Measurements from ENCODE around the gene GEMIN2. TPM values are rescaled to one million over a fixed set of nuclear protein-coding genes. Genes with fewer than 3 reads are reported as not detected.
"Not testable (repeated sequence)": the region's sequence is repeated elsewhere in the genome, so short reads cannot be mapped to it uniquely, and the experiment has no call there.

Gene GEMIN2
- total RNA-seq, 1 experiment from 2014 or later, result 31.4 TPM

- POLR2A ChIA-PET, result no interaction called here
- no peak for DNase-seq
- BruUV-seq (replicated peaks), result TSS peak; percentile 2
- Mint-ChIP-seq H3K27ac (ENCODE audit: unreplicated experiment) (no peak overlapping the region), H3K9me3 (ENCODE audit: unreplicated experiment) (no peaks in the 10 kb centered on the region), H3K4me1 (ENCODE audit: low read depth, unreplicated experiment) (peaks cover 7% of the 10 kb centered on the region), H3K4me3 (ENCODE audit: unreplicated experiment) (no peak overlapping the region), H3K36me3 (ENCODE audit: insufficient read depth, unreplicated experiment) (peaks cover 90% of the 10 kb centered on the region), H3K27me3 (ENCODE audit: insufficient read depth, unreplicated experiment) (no peaks in the 10 kb centered on the region)
- no peak for TF ChIP-seq CTCF (IDR thresholded peaks at IDR 0.05; ENCODE audit: insufficient read depth in 1 of 2, low read depth in 1 of 2, low read length in 1 of 2, severe bottlenecking in 1 of 2, unreplicated experiment in 1 of 2)
- H3K4me1 ChIP-seq, result peaks cover under 1% of the 10 kb centered on the region; the same call in 1 of the 2 replicates
- CTCF ChIA-PET, result no interaction called here
- H3K36me3 ChIP-seq (ENCODE audit: control insufficient read depth, insufficient read depth, low read length), result peaks cover 3% of the 10 kb centered on the region
- intact Hi-C loops (cut with micrococcal nuclease; ENCODE audit: unreplicated experiment), result no loop called here
- H3K4me3 ChIP-seq (ENCODE audit: low read depth, low read length), result no peak overlapping the region
- H3K27me3 ChIP-seq (replicated peaks; ENCODE audit: control insufficient read depth, insufficient read depth, low read length), result no peaks in the 10 kb centered on the region
- no peaks in the 10 kb centered on the region for H3K9me3 ChIP-seq
Measured at GRCh38 chr14:39091716-39092115, 22.4 kb upstream of the GEMIN2 start.

GRCh38 chr14:39094515-39094914, 19.6 kb upstream of the GEMIN2 start:
- CTCF ChIA-PET, result no interaction called here
- Mint-ChIP-seq H3K4me1 (ENCODE audit: low read depth, unreplicated experiment) (peaks cover 20% of the 10 kb centered on the region), H3K4me3 (ENCODE audit: unreplicated experiment) (no peak overlapping the region), H3K27me3 (ENCODE audit: insufficient read depth, unreplicated experiment) (no peaks in the 10 kb centered on the region), H3K27ac (ENCODE audit: unreplicated experiment) (no peak overlapping the region), H3K9me3 (ENCODE audit: unreplicated experiment) (no peaks in the 10 kb centered on the region), H3K36me3 (ENCODE audit: insufficient read depth, unreplicated experiment) (peaks cover 80% of the 10 kb centered on the region)
- no peaks in the 10 kb centered on the region for H3K9me3 ChIP-seq
- no peak for DNase-seq
- H3K4me3 ChIP-seq (ENCODE audit: low read depth, low read length), result no peak overlapping the region
- H3K4me1 ChIP-seq, result peaks cover 18% of the 10 kb centered on the region
- H3K36me3 ChIP-seq (ENCODE audit: control insufficient read depth, insufficient read depth, low read length), result peaks cover 3% of the 10 kb centered on the region
- no peaks in the 10 kb centered on the region for H3K27me3 ChIP-seq (replicated peaks; ENCODE audit: control insufficient read depth, insufficient read depth, low read length)
- intact Hi-C loops (cut with micrococcal nuclease; ENCODE audit: unreplicated experiment), result no loop called here
- no TSS peak for BruUV-seq (replicated peaks)
- no peak for TF ChIP-seq CTCF (IDR thresholded peaks at IDR 0.05; ENCODE audit: insufficient read depth in 1 of 2, low read depth in 1 of 2, low read length in 1 of 2, severe bottlenecking in 1 of 2, unreplicated experiment in 1 of 2)
- POLR2A ChIA-PET, result no interaction called here

- Mint-ChIP-seq H3K36me3 (ENCODE audit: insufficient read depth, unreplicated experiment) (peaks cover 62% of the 10 kb centered on the region), H3K4me3 (ENCODE audit: unreplicated experiment) (peak overlapping the region; percentile 6), H3K27me3 (ENCODE audit: insufficient read depth, unreplicated experiment) (no peaks in the 10 kb centered on the region), H3K4me1 (ENCODE audit: low read depth, unreplicated experiment) (peaks cover 26% of the 10 kb centered on the region), H3K9me3 (ENCODE audit: unreplicated experiment) (no peaks in the 10 kb centered on the region), H3K27ac (ENCODE audit: unreplicated experiment) (peak overlapping the region; percentile 1)
- ChIA-PET POLR2A (no interaction called here), CTCF (no interaction called here)
- peak in 1 of 2 experiments; percentile 18 for DNase-seq
- peaks cover 37% of the 10 kb centered on the region for H3K4me1 ChIP-seq
- H3K27me3 ChIP-seq (replicated peaks; ENCODE audit: control insufficient read depth, insufficient read depth, low read length), result no peaks in the 10 kb centered on the region
- no peak for TF ChIP-seq CTCF (IDR thresholded peaks at IDR 0.05; ENCODE audit: insufficient read depth in 1 of 2, low read depth in 1 of 2, low read length in 1 of 2, severe bottlenecking in 1 of 2, unreplicated experiment in 1 of 2)
- no peak overlapping the region for H3K4me3 ChIP-seq (ENCODE audit: low read depth, low read length)
- H3K36me3 ChIP-seq (ENCODE audit: control insufficient read depth, insufficient read depth, low read length), result no peaks in the 10 kb centered on the region; the same call in 1 of the 2 replicates
- no TSS peak for BruUV-seq (replicated peaks)
- intact Hi-C loops (cut with micrococcal nuclease; ENCODE audit: unreplicated experiment), result no loop called here
- no peaks in the 10 kb centered on the region for H3K9me3 ChIP-seq
Measured at GRCh38 chr14:39097159-39097558, 17.0 kb upstream of the GEMIN2 start.

GRCh38 chr14:39099215-39099614, 14.9 kb upstream of the GEMIN2 start:
- intact Hi-C loops (cut with micrococcal nuclease; ENCODE audit: unreplicated experiment); POLR2A ChIA-PET: not testable (repeated sequence)

More at GRCh38 chr14:39099215-39099614, 14.9 kb upstream of the GEMIN2 start:
- peaks cover 40% of the 10 kb centered on the region for H3K4me1 ChIP-seq
- H3K27ac Mint-ChIP-seq (ENCODE audit: unreplicated experiment); BruUV-seq (replicated peaks); DNase-seq; H3K9me3 ChIP-seq; CTCF ChIA-PET; H3K4me3 Mint-ChIP-seq (ENCODE audit: unreplicated experiment); H3K27me3 ChIP-seq (replicated peaks; ENCODE audit: control insufficient read depth, insufficient read depth, low read length); H3K36me3 ChIP-seq (ENCODE audit: control insufficient read depth, insufficient read depth, low read length); H3K27me3 Mint-ChIP-seq (ENCODE audit: insufficient read depth, unreplicated experiment); H3K9me3 Mint-ChIP-seq (ENCODE audit: unreplicated experiment); H3K4me3 ChIP-seq (ENCODE audit: low read depth, low read length): not testable (repeated sequence)
- H3K36me3 Mint-ChIP-seq (ENCODE audit: insufficient read depth, unreplicated experiment), result peaks cover 59% of the 10 kb centered on the region
- H3K4me1 Mint-ChIP-seq (ENCODE audit: low read depth, unreplicated experiment), result peaks cover 26% of the 10 kb centered on the region

All from Caco-2 (cell line).